NCI-H1694 treated with DMSO at 0.1 percent for 48 hours (cell line): ENCODE data around the gene GCLM.
"Not testable (repeated sequence)": the region's sequence is repeated elsewhere in the genome, so short reads cannot be mapped to it uniquely, and the experiment has no call there.

Source experiments
- DNase-seq: peaks from one replicate; lab custom pipeline; 2025; lab: John Stamatoyannopoulos, UW

Gene GCLM

DNA sequence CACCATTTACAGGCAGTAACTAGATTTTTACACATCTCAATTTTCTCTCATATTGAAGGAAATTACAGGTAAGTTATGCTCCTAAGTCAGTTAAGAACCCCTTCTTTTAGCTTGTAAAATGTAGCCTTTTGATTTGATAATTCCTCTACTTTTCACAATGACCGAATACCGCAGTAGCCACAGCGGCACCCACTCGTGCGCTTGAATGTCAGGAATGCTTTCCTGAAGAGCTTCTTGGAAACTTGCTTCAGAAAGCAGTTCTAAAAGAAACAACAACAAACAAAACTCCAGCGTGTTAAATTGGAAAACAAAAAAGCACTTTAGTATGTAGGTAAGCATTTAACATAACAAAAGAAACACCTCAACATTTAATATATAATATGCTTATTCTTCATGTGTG is 20.3 kb downstream of the GCLM start:
- DNase-seq = no peak

DNA sequence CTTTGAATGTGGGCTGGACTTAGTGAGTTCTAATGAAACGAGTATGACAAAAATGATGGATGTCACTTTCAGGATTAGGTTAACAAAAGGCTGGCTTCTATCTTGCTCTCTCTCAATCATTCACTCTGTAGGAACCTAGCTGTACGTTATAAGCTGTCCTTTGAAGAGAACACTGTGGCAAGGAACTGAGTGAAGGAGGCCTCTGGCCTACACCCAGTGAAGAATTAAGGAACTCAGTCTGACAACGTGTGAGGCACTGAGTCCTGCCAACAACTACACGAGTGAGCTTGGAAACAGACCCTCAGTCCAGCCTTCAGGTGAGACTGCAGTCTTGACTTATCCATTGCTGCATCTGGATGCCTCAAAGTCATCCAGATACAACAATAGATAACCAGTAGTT is 27.0 kb downstream of the GCLM start:
- no peak for DNase-seq

DNA sequence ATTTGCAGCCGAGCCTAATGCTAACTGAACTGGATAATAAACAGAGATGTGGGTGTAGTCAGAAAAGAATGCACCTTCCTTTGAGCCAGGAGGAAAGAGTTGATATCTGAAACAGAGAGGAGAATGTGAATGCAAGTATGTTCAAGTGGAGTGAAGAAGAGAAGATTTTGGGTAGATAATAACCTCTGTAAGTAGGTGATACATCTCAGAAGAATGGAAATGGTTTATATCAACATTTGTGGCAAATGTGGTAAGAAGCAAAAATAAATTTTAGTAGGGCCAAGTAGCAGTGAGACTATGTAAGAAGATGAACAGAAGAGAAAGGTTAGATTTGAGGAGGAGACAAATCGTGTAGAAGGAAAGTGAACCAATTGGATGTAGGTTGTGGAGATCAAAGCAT is 28.5 kb downstream of the GCLM start:
- DNase-seq = no peak

DNA sequence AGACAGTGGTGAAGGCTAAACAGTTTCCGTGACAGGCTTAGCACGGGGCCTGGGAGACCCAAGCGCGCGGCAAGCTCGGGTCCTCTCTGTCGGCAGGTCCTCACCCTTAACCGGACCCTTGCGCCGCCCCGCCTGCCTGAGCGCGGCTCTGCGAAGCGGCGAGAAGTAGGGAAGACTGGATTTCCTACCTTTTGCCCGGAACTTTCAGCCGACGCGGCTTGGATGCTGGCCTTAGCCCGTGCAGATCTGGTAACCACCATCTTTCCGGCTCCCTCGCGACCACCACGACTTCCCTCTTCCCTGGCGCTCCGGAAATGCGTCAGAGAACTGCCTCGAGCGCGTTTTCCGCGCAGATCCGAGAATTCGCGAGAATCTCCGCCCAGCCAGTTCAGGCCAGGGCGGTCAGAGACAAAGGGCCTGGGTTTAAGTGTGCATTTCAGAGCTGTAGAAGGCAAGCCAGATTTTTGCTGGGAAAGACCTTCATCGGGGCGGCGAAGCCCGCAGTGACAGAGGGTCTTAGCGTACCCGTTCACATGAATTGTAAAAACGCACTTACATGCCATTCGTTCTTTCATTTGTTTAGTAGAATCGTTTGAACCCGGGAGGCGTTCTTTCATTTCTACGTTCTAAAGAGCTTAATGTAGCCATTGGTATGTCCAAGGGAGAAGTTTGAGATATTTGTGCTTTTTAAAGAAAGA is 30.2 kb downstream of the GCLM start, which contains the start of gene DNTTIP2:
TSS of gene DNTTIP2 (minus strand) at position 318 of the 698 bp plus-strand sequence. CDS start at position 260, 58 bp downstream.
- peak; percentile 88 for DNase-seq

DNA sequence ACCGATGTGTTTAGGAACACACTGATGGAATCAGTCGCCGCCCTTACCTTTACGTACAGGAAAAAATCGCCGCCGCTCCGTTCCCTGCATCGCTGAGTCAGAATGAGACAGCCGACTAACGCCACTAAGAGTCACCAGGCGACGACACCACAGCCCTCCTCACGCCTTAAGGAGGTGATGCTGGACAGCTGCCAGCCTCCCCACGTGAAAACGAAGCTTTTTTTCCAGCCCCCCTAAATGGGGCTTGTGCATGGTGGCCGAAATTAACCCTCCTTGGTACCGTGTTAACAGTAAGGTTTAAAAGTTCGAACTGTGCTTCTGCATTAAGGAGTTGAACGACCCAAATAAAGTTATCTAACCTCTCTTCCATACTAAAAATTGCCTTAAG is 30.7 kb downstream of the GCLM start:
- no peak for DNase-seq

DNA sequence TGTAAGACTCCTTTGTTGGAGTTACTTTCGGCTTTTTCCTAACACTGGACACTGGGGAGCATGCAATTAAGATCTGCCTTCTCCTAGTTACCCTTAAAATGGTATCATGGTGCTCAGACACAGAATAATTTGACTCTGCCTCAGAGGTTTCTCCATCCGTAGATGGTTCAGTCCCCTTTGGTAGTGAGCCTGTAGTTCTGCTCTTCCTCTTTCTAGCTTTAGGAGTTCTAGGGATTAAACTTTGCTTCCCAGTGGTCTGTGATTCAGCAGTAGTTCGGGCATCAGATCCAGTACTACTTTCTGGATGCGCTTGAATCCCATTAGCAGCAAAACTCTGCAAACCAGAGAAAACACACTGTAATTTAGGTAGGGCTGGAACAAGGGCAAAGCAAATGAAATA is 31.7 kb downstream of the GCLM start:
- DNase-seq = no peak

DNA sequence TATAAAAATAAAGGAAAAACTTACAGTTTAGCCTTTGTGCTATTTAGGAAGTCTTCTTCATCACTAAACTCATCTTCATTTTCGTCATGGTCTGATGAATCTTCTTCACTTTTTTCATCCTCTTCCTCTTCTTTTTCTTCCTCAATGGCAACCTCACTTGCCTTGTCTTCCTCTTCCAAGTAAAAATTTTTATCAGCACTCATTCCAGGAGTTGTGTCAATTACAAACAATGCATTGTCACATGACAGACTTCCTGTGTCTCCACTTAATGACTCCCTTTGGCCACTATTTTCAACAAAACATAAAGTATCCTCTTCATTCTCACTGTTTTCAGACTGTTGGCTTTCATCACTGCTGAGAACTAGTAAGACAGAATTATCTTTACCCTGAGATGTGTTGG is 33.0 kb downstream of the GCLM start:
- DNase-seq = no peak

DNA sequence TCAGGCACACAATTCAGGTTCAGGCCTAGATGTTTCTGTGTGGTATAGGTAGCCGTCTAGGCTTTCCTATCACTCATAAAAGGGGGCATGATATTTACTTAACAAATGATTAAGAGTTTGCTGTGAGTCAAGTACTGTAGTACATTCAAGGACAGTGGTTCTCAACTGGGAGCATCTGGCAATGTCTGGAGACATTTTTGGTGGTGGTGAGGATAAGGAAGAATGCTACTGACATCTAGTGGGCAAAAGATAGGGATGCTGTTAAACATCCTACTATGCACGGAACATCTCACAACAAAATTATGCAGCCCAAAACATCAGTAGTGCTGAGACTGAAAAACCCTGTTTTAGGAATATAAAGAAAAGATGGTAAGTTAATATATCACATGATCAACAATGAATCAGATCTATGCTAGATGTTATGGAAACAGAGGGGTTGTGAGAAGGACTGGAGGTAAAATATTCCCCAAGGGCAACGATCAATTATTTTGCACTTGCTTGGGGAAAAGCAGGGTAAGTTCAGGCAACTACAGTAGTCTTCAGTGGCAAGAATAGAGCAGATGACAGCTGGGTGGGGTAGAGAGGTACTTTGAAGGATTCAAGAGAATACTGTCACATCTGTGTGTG is 35.1 kb downstream of the GCLM start:
- DNase-seq = no peak

DNA sequence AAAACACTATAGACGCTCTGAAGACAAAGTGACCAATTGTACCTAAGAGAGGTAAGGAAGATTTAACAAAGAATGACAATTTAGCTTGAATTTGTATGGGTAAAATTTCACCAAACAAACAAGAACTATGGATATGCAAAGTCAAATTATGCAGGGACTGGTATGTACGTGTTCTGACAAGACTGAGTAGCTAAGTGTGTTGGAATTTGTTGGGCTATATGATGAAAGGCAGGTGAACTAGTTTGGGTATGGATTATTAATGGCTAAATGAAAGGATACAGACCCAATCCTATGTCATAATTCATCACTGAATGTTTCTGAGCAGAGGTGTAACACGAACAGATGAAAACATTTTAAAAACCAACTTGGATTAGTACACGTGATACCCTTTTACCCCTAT is 37.9 kb downstream of the GCLM start:
- DNase-seq = no peak

DNA sequence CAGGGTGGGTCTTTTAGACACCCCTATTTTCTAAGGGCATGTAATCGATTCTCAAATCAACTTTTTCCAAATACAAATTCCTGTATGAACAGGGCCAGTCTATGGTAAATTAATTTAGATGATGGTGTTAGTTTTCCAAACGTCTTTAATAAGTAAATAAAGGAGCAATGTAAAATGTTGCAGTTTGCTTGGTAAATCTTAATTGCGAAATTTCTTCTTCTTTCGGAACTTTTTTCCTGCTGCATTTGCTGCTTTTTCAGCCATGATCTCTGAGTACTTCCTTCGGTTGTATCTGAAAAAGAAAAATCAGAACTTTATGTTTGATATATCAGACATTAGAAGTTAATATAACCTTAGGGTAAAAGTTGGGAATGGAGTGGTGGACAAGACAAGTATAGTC is 39.6 kb downstream of the GCLM start:
- no peak for DNase-seq

DNA sequence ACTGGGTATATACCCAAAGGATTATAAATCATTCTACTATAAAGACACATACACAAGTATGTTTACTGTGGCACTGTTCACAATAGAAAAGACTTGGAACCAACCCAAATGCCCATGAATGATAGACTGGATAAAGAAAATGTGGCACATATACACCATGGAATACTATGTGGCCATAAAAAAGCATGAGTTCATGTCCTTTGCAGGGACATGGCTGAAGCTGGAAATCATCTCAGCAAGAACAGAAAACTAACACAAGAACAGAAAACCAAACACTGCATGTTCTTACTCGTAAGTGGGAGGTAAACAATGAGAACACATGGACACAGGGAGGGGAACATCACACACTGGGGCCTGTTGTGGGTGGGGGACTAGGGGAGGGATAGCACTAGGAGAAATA is 40.7 kb downstream of the GCLM start:
- DNase-seq = not testable (repeated sequence)

DNA sequence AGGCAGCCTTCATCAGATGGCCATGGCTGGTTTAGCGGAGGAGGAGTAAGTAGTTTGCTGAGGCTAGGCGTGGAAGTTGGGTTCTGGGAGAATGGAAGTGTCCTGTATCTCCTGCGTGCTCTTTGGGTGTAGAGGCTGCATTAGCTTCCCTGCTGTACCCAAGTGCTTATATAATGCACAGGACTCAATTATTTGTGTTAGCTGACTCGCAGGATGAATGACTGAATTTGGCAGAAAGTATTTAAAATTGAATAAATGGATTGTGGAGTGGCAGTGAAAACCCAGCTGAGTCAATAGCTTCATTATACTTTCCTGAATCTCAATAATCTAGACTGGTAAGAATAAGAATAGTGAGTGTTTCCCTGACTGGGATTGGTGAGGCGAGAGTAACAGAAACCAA is 44.0 kb downstream of the GCLM start:
- DNase-seq = no peak

DNA sequence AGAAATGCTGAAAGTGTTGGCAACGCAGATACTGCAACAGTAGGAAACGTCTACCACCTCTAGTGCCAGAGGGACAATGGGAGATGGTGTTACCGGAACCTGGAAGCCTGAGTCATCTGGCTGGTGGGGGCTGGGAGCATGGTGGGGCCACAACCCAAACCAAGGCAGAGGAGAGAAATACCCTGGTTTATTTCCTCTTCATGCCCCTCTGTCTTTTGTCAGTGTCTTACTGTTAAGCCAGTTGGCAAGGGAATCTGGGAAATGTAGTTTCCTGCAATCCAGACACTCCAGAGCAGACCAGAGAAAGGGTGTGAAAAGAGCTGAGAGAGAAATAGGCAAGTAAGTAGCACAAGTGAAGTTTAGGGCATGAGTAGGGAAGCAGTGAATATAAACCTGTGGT is 45.1 kb downstream of the GCLM start:
- DNase-seq = no peak

DNA sequence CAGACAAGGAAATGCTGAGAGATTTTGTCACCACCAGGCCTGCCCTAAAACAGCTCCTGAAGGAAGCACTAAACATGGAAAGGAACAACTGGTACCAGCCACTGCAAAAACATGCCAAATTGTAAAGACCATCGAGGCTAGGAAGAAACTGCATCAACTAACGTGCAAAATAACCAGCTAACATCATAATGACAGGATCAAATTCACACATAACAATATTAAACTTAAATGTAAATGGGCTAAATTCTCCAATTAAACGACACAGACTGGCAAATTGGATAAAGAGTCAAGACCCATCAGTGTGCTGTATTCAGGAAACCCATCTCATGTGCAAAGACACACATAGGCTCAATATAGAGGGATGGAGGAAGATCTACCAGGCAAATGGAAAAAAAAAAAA is 51.6 kb downstream of the GCLM start:
- DNase-seq = not testable (repeated sequence)

DNA sequence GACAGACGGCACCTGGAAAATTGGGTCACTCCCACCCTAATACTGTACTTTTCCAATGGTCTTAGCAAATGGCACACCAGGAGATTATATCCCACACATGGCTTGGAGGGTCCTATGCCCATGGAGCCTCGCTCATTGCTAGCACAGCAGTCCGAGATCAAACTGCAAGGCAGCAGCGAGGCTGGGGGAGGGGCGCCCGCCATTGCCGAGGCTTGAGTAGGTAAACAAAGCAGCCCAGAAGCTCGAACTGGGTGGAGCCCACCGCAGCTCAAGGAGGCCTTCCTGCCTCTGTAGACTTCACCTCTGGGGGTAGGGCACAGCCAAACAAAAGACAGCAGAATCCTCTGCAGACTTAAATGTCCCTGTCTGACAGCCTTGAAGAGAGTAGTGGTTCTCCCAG is 53.2 kb downstream of the GCLM start:
- DNase-seq = not testable (repeated sequence)

DNA sequence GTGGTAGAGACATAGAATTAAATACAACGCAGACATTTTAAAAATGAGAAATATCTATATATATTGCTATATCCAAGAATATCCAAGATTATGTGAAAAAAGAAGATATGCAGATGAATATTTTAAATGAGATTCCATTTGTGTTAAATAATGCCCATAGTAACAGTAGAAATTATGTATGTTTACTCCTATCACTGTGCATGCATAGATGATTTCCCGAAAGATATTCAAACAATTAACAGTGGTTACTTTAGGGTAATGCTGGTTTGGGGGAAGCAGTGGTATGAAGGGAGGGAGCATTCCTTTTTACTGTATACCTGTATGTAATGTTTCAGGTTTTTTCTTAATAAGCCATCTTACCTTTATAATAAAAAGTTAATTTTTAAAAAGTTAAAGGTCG is 55.3 kb downstream of the GCLM start:
- no peak for DNase-seq

DNA sequence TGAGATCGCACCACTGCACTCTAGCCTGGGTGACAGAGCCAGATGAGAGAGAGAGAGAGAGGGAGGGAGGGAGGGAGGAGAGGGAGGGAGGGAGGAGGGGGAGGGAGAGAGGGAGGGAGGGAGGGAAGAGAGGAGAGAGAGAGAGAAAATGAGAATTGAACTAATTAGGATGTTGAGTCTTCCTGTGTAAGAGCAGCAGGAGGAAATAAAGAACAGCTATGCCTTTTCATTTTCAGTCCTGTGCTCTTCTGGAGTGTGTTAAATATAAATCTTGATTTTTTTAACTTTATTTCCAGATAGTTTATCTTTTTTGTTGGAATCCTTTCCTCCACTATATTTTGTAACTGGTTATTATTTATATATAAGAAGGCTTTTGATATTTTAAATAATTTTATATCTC is 57.4 kb downstream of the GCLM start:
- DNase-seq = no peak

DNA sequence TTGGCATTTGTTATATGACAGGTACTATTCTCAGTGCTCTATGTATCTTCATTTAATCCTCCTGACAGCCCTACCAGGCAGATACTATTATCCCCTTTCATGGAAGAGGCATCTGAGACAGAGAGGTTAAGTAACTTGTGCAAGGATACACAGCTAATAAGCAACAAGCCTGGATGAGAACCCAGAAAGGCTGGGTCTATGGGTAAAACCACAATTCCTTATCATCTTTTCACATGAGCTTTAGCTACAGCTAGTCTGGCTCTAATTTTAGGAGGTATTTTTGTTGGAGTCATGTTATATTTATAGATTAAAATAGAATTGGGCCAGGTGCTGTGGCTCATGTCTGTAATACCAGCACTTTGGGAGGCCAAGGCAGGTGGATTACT is 57.9 kb downstream of the GCLM start:
- no peak for DNase-seq

DNA sequence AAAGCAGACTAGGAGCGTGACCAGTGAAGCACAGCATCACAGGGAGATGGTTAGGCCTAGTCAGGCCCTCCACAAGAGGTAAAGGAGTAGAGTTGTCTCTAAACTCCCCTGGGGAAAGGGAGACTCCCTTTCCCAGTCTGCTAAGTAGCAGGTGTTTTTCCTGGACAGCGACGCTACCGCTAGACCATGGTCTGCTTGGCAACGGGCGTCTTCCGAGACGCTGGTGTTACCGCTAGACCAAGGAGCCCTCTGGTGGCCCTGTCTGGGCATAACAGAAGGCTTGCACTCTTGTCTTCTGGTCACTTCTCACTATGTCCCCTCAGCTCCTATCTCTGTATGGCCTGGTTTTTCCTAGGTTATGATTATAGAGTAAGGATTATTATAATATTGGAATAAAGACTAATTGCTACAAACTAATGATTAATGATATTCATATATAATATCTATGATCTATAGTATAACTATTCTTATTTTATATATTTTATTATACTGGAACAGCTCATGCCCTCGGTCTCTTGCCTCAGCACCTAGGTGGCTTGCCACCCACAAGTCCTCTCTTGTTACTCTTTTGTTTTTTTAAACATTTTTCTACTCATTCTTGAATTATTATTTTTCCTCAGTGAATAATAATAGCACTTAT is 58.4 kb downstream of the GCLM start:
- peak; percentile 7 for DNase-seq

DNA sequence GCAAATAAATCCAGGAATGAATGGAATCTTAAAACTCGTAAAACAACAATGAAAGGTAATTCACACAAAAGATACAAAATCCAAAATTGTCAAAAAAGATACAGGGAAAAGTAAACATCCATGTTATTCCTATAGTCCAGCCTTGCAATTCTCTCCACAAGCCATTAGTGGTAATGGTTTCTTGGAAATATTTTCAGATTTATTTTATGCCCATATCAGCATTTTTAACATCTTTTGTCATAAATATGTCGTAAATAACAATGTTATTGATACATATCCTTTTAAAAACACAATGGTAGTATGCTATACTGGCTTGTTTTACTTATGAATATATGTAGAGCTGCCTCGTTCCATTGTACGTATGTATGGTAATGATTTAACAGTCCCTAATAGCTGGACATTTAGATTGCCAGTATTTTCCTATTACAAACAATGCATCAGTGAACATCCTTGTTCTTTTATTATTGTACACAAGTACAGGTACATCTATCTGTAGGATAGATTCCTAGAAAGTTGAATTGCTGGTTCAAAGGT is 60.8 kb downstream of the GCLM start:
- no peak for DNase-seq

DNA sequence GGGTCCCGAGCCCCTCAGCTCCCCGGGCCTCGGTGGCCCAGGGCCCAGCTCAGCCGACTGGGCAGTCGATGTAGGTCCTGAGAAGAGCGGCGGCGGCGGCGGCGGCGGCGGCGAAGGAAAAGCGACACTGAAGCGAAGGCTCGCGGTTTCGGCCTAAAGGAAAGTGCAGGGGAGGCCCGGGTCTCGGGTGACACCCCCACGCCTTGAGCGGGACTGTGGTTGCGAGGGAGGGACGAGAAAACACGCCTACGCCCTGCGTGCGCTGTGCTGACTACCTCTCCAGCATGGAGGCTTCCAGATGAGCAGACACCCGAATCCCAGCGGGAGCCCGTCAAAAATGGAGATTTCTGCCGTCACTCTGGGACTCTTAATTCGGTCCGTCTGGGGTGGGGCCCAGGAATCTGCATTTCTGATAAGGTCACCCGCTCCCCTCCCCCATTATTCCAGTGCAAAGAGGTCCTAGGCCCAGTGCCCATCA is 61.4 kb downstream of the GCLM start:
- DNase-seq = peak; percentile 79

DNA sequence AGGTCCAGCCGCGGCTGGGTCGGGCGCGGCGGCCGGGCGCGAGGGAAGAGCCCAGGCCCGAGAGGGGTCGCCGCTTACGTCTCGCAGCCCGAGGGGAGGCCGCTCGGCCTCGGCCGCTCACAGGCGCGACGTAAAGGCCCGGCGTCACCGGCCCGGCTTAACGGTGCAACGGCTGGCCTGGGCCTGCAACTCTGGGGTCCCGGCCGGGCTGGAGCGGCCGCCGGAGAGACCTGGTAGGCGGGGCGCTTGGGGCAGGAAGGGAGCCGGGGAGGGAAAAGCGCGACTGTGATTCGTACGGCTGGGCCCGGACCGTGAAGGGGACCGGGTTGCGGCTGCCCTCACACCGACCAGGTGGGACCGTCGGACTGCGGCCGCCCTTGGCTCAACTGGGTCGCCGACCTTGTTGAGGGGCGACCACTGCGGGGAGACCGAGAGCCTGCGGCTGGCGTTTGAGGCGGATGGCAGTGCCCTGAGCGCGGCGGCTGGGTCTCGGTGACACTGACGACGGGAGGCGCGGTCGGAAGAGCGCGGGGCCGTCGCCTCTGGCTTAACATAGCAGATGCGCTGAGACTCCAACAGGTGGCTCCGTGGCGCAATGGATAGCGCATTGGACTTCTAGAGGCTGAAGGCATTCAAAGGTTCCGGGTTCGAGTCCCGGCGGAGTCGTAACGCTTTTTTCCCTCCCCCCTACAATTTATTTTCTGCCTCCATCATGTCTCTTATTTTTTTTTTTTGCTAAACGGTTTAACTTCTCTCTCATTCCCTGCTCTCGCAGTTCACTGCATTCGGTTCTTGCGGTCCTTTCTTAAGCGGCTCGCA is 62.0 kb downstream of the GCLM start:
- peak; percentile 88 for DNase-seq
